Fibroblast of villous mesenchyme (primary cell): ENCODE data around the gene STAMBP. TPM values are rescaled to one million over a fixed set of nuclear protein-coding genes. Genes with fewer than 3 reads are reported as not detected.

Source experiments
- DNase-seq: peaks from one replicate; pipeline ENCODE4 v3.0.0-alpha.2; 2010; ENCODE audit warnings: low read depth
- H3K4me3 ChIP-seq: 2 replicates; pipeline ENCODE4 v1.5.1; 2011; ENCODE audit warnings: low read depth, mild to moderate bottlenecking, low read length
- total RNA-seq: library from RNA; depleted of rRNA; stranded (reverse); fragments of >200 nt; gene quantifications from 2 replicates; pipeline ENCODE4 v1.2.3, GENCODE V29; 2012
- TF ChIP-seq, protein P1 (sequence below): IDR thresholded peaks from 2 replicates; pipeline ENCODE4 v1.5.1; 2012; ENCODE audit warnings: low read depth, mild to moderate bottlenecking, low read length; ENCODE audit not compliant: insufficient read depth

STAMBP gene
- total RNA-seq, 1 donor, result 28.5 TPM

DNA sequence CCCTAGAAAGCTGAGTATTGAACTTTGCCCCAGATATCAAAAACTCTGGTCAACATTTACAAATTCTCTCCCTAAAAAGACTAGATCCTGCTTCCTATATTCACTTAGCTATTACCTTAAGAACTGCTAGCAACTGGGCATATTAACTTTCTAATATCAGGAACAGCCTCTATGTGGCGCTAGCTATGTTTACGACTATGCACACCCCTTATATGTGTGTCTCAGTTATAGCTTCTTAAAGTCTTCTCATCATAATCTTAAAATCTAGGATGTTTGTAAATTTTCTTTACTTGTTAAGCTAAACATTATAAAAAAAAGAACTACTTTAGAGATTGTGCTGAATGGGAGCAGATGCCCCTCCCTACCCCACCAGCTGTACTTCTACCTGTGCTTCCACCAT is 1.7 kb upstream of the STAMBP start:
- TF ChIP-seq, protein P1, sequence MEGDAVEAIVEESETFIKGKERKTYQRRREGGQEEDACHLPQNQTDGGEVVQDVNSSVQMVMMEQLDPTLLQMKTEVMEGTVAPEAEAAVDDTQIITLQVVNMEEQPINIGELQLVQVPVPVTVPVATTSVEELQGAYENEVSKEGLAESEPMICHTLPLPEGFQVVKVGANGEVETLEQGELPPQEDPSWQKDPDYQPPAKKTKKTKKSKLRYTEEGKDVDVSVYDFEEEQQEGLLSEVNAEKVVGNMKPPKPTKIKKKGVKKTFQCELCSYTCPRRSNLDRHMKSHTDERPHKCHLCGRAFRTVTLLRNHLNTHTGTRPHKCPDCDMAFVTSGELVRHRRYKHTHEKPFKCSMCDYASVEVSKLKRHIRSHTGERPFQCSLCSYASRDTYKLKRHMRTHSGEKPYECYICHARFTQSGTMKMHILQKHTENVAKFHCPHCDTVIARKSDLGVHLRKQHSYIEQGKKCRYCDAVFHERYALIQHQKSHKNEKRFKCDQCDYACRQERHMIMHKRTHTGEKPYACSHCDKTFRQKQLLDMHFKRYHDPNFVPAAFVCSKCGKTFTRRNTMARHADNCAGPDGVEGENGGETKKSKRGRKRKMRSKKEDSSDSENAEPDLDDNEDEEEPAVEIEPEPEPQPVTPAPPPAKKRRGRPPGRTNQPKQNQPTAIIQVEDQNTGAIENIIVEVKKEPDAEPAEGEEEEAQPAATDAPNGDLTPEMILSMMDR, result peak; percentile 55
- H3K4me3 ChIP-seq, result no peak overlapping the region
- peak; percentile 56 for DNase-seq

DNA sequence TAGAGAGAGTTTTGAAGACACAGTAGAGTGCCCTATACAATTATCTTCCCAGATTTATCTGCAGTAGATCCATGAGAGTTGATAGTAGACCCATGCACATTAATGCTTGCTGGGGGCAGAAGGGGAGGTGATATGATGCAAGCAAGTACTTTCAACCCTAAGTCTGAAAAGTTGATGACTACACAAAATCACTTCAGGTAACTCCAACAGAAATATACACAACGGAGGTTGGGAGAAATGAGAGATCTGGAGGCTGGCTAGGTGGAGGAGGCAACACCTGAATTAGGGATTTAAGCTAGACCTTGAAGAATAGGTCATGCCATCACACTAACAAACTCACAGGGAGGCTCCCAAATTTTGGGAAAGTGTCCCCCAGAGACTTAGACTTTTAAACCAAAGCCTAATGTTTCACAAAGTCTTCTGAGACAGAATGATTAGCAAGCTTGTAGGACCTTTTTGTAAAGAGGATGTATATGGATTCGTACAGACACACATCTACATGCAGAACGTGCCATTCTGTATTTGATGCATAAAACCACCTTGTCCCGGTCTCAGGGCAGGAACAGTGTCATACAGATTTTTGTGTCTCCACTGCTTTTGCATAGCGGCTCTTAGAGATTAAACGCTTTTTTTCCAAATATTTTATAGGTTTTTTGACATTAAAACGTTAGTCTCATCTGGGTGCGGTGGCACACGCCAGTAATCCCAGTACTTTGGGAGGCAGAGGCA is 937 bp upstream of the STAMBP start:
- no peak for DNase-seq
- TF ChIP-seq, protein P1, result no peak
- peak overlapping the region; percentile 95 for H3K4me3 ChIP-seq

DNA sequence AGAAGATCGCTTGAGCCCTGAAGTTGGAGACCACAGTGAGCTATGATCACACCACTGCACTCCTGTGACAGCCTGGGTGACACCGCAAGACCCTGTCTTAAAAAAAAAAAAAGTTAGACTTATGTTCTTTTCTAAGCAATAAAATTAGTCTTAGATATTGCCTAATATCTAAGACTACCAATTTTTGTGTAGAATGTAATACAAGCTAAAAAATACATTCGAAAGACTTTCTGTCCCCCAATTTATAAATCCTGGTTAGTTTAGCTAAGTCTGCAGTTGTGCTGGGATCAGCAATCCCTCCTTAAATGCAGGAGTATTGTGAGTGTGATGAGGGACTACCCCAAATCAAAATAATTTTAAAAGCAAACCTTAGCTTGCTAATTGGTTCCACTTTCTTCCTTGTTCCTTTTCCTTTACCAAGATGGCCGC is 358 bp upstream of the STAMBP start:
- TF ChIP-seq, protein P1, result no peak
- peak overlapping the region; percentile 95 for H3K4me3 ChIP-seq
- no peak for DNase-seq

DNA sequence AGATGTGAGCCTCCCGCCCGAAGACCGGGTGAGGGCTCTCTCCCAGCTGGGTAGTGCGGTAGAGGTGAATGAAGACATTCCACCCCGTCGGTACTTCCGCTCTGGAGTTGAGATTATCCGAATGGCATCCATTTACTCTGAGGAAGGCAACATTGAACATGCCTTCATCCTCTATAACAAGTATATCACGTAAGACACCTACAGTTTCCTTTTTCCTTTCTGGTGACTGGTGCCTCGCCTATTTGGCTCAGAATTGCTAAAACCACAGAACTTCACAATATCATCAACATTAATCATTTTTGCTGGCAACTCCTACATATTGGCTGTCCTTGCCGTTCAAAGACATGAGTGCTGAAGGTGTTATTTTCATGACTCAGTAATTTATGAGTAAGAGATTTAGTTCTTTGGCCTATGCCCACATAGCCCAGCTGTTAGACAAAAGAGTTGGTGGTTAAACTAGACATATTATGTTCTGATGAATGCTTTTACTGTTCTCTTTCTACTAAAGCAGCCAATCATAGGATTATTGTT is 2.2 kb downstream of the STAMBP start:
- TF ChIP-seq, protein P1, result no peak
- no peak overlapping the region for H3K4me3 ChIP-seq
- peak; percentile 48 for DNase-seq

DNA sequence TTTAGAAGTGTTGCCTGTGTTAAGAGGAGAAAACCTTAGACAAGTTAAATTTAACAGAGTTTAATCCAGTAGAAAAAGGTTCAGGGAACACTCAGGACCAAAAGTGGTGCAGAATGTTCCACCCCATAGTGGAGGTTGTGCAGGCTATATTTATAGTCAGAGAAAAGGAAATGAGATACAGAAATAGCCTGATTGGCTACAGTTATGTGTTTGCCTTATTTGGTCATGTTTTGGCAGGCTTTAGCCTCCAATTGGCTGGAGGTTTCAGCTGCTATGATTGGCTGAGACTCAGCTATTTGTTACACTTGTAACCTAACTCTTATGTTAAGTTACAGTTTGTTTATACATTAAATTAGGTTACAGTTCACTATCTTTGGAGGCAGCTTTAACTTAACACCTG is 4.2 kb downstream of the STAMBP start:
- peak; percentile 33 for DNase-seq
- no peak overlapping the region for H3K4me3 ChIP-seq
- TF ChIP-seq, protein P1, result no peak

DNA sequence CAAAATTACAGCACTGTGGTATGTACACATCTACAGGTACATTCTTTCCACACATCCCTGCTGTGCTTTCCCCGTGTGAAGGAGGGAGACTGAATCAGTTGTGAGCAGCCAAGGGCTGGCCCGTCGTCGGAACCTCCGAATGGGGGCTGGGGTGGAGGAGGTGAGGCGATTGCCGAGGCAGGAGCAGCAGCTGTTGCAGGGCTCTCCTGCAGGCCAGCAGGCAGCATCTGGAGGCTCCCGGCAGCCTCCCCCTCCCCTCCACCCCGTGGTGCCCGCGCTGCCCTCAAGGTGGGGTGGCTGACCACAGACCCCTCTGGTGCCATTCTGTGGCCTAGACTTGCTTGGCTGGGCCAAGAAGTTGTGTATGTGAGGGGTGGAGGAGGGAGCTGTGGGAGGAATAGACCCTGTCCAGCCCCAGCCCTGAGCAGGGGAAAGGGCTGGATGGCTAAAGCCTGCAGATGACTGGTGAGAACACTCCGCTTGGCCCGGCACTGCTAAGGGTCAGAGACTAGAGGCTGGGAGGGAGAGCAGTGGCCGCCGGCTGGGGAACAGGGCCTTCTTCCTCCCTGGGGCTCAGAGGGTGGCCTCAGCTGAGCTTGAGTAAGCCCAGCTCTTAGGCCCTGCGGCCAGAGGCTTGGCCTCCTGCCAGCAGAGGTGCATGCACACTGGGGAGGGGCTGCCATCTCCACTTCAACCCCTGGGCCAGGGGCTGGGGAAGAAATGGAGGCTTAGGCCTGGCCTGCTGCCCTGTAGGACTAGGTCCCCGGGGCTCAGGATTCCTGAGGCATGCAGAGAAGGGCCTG is 7.6 kb downstream of the STAMBP start:
- TF ChIP-seq, protein P1, result no peak
- no peak for DNase-seq

More for the DNA sequence above, 7.6 kb downstream of the STAMBP start:
- no peak overlapping the region for H3K4me3 ChIP-seq
